HG02943 (cell line): ENCODE data around the gene APRT.

Experiments used
- ATAC-seq: cut with Tn5 transposase; IDR thresholded peaks from one replicate; pipeline ENCODE4 v1.9.1; 2021; ENCODE audit warnings: mild to moderate bottlenecking, low read depth, moderate library complexity; ENCODE audit not compliant: unreplicated experiment

APRT gene

DNA sequence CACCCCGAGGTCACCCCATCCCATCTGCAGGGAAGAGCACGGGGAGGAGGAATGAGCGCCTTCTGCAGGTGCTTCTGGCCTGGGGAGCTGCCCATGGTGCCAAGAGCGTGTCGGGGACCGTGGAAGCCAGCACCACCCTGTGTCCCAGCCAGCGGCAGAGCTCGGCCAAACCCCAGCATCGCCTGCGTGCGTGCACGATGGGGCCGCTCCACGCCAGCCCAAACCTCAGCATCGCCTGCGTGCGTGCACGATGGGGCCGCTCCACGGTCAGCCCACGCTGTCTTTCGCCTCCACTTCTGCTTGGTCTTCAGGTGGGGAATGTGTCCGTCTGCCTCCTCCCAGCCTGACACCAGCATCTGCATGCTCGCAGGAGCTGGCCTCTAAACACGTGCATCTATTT, 31.1 kb upstream of the APRT start:
- ATAC-seq = no peak

DNA sequence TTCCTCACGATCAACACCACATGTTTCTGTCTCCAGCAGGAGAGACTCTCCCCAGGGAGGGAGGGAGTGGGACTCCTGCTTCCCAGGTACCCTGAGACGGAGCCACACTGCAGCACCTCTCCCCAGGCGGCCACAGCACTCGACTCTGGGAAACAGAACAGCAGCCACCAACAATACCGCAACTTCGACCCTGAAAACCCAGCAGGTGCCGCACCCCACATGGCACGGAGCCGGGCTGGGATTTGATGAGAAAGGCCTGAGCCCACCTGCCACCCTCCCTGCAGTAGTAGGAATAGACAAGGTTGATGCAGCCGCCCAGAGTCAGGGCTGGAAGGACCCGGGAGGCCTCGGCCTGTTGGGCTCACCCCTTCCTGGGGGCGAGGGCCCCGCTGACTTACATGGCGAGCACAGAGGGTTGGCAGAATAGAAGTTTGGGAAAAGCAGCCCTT, 30.6 kb upstream of the APRT start:
- no peak for ATAC-seq

- ATAC-seq = no peak
Observed at GRCh38 chr16:88841521-88842307, 30.0 kb upstream of the APRT start.

GRCh38 chr16:88840600-88841215, 29.0 kb upstream of the APRT start:
- no peak for ATAC-seq

DNA sequence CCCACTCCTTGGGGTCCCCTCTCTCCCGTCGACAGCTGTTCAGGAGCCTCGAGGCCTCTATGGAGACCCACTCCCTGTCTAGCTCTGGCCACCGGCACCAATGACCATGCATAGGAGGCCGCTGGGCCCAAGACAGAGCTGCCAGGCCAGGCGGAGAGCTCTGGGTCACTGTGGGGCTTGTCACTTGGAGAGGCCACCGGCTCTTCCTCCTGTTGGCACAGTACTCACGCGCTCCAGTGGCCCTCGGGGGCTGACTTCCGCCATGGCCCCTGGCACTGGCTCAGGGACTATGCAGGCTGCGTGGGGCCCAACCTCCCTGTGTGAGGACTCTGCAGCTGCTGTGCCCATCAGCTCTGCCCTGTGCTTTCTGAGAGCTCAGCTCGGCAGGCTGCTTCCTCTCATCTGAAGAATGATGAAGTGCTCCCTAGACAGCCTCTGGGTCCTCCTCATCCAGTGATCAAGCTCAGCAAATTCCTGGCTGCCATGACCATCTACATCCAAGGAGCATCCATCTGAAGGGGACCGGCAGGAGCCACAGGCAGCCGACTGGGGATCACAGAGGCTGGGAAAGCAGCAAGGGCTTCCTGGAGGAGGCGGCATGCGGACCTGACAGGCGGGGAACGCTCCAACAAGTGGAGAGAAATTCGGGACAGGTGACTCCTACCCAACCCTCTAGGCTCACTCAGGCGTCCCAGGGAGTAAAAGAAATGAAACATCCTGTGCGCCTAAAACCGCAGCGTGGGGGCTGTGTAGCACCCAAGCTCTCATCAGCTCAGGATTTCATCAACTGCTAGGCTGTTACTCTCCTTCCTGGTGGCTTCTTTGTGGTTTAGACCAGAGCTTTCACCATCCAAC, 28.2 kb upstream of the APRT start:
- no peak for ATAC-seq

GRCh38 chr16:88839026-88839529, 27.4 kb upstream of the APRT start:
- ATAC-seq = no peak

GRCh38 chr16:88838566-88838965, 26.8 kb upstream of the APRT start:
- no peak for ATAC-seq

DNA sequence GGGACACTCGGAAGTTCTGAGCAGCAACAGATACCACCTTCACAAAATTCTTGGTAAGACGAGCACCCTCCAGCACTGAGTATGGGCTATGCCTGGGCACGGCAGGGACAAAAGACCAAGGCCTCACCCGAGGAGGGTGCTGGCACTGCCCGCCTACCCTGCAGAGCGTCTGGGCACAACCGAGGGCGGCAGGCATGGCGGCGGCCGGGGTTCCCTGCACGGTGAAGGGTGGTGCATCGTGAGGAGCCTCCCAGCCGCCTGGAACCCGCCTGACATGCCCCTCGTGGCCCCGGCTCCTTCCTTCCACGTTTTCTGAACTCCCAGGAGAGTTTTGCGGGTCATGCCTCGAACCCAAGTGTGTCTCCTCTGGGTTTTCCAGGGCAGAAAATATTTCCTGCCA, 26.1 kb upstream of the APRT start:
- no peak for ATAC-seq

- no peak for ATAC-seq
Observed at GRCh38 chr16:88836791-88837190, 25.1 kb upstream of the APRT start.

GRCh38 chr16:88835818-88836217, 24.1 kb upstream of the APRT start:
- ATAC-seq = no peak

DNA sequence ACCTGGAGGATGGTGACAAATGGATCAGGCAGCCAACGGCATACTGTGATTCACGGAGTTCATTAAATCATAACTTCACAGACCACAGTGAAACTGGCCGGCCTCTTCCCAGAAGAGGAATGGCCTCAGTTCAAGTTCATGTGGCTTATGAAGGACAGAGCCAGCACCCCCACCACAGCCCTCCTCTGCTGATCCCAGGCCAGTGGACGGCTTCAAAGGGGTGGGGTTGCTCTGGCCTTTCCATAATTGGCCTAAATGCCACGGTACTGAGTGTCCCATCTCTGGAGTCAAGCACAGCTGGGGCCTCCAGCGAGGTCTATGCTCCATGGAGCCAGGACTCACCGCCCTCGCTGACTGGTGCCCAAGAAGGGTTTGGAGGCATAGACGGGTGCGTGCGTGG, 23.7 kb upstream of the APRT start:
- ATAC-seq = no peak

GRCh38 chr16:88834670-88835069, 22.9 kb upstream of the APRT start:
- no peak for ATAC-seq

- no peak for ATAC-seq
Observed at GRCh38 chr16:88833086-88833485, 21.4 kb upstream of the APRT start.

DNA sequence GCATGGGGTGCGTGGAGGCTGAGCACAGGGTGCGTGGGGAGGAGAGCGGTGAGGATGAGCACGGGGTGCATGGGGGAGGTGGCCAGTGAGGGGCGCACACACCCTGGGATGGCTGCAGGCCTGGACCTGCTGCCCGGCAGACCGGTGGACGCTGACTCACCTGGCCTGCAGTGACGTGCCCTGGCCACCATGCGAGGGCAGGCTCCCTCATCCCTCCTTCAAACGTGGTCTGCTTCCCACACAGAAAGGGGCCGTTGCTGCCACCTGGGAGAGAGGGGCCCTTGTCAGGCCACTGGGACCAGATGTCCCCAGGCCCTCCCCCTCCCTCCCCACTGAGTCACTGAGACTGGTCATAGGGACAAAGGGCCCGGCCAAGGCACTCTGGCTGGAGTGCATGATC, 20.1 kb upstream of the APRT start:
- no peak for ATAC-seq

DNA sequence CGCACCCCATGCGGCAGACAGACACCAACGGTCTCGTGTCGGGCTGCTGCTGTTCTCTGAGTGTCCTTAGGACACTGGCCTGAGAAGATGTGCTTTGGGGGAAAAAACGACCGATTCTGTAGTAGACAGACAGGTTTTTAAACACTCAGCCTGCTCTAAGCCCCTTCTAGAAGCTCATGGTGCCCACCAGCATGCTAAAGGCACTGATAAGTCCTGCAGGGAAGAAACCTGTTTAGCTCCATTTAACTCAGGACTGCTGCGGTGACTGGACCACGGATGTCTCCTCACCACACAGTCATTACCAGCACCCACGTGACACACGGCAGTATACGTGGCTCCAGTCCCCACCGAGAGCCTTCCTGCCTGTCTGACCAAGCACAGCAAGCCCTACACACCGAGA, 19.1 kb upstream of the APRT start:
- ATAC-seq = no peak

DNA sequence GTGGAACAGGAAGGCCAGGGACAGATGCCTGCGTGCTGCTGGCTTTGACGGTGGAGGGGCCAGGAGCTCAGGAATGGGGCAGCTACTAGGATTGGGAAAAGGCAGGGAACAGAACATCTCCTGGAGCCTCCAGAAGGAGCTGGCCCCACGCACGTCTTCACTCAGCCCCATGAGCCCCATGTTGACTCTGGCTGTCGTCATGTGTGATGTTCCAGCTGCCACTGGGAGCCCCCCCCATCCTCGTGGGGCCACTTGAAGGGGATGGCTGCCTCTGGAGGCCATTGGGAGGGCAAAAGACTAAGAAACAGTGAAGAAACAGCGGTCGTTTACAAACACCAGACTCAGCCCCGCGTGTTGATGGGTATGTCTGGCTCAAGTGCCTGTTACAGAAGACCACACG, 18.5 kb upstream of the APRT start:
- no peak for ATAC-seq

- no peak for ATAC-seq
Observed at GRCh38 chr16:88828711-88829110, 17.0 kb upstream of the APRT start.

DNA sequence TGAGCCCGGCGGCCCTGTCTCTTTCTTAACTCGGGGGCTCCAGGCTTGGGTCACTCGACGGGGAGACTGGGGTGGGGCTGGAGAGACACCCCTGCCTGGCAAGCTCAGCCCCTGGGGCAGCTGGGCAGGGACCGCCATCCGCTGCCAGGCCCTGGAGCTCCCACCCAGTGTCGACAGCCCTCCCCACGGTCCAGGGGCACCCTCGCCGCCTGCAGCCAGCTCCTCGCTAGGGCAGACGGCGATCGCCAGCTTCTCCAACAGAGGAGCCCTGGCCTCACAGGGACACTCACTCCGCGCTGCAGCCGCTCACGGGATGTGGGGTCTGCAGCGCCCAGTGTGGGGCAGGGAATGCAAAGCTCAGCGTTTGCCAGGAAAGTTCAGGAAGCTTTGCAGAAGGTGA, 16.0 kb upstream of the APRT start:
- no peak for ATAC-seq

- no peak for ATAC-seq
Observed at GRCh38 chr16:88826070-88826840, 14.5 kb upstream of the APRT start.

DNA sequence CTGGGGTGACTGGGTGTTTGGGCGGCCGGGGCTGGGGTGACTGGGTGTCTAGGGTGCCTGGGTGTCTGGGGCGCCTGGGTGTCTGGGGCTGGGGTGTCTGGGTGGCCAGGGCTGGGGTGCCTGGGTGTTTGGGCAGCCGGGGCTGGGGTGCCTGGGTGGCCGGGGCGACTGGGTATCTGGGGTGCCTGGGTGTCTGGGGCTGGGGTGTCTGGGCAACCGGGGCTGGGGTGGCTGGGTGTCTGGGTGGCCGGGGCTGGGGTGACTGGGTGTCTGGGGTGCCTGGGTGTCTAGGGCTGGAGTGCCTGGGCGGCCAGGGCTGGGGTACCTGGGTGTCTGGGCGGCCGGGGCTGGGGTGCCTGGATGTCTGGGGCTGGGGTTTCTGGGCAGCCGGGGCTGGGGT, 13.4 kb upstream of the APRT start:
- ATAC-seq = no peak
